ENCODE measurements around the gene SPTY2D1. TPM values are rescaled to one million over a fixed set of nuclear protein-coding genes. Genes with fewer than 3 reads are reported as not detected.
"Not testable (repeated sequence)": the region's sequence is repeated elsewhere in the genome, so short reads cannot be mapped to it uniquely, and the experiment has no call there.

SPTY2D1 gene, protein sequence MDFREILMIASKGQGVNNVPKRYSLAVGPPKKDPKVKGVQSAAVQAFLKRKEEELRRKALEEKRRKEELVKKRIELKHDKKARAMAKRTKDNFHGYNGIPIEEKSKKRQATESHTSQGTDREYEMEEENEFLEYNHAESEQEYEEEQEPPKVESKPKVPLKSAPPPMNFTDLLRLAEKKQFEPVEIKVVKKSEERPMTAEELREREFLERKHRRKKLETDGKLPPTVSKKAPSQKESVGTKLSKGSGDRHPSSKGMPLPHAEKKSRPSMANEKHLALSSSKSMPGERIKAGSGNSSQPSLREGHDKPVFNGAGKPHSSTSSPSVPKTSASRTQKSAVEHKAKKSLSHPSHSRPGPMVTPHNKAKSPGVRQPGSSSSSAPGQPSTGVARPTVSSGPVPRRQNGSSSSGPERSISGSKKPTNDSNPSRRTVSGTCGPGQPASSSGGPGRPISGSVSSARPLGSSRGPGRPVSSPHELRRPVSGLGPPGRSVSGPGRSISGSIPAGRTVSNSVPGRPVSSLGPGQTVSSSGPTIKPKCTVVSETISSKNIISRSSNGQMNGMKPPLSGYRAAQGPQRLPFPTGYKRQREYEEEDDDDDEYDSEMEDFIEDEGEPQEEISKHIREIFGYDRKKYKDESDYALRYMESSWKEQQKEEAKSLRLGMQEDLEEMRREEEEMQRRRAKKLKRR
- total RNA-seq (10 to 100 TPM; 13.7 to 16.8 (median 15.1) TPM), polyA plus RNA-seq (10 to 100 TPM in 1 of 3 donors, 1 to 10 TPM in 2; 4.8 to 17.8 (median 7.3) TPM)
- long read RNA-seq, donor 1, full-length matches to known transcripts: 9 of 11 reads
- long read RNA-seq, donor 1, partial matches to known transcripts: 1 of 11 reads
- long read RNA-seq, donor 1, other reads (novel, unspliced or antisense): 1 of 11 reads
- long read RNA-seq, donor 2, full-length matches to known transcripts: 12 of 18 reads
- long read RNA-seq, donor 2, partial matches to known transcripts: 1 of 18 reads
- long read RNA-seq, donor 2, other reads (novel, unspliced or antisense): 5 of 18 reads

DNA sequence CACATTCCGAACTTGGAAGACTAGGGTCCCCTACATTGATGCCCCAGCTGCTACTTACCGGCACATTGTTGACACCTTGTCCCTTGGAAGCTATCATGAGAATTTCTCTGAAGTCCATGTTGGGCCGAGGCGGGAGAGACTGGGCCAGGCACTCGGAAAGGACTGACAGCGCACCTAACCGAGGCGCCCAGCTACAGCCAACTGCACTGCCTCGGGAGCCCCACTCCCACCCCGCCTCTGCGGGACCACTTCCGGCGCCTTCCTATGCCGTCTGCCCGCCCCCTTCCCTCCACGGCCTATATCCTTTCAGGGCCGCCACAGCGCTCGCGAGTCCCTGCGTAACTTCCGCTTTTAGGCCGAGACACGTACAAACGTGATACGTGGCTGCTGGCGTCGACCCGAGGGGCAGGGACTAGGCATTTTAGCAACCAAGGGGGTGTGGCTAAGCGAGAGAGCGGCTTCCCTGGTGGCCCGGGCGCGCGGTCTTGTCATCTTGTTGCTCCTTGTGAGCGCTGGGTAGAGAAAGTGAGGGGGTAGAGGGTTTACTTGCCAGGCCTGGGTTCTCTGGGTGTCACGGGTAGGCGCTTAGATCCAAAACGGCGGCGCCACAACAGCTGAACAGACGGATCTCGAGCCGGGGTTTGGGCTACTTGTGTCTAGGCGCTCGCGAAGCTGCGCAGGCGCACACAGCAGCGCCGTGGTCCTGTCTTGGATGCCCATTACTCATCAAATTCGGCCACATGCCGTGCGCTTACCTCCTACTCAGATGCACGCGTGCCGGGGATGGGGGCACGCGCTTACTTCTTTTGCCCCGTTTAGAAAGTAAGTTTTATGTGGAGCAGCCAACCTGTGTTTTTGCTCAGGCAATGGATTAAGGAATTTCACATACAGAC, at the start of gene SPTY2D1:
TSS of gene SPTY2D1 (minus strand) at position 203 of the 893 bp plus-strand sequence. CDS start at position 118, 85 bp downstream.
- peaks cover 11% of the 10 kb centered on the region for H3K4me1 ChIP-seq
- H3K36me3 ChIP-seq (ENCODE audit: insufficient read depth in 1 of 2, low read depth in 1 of 2): no peaks in the 10 kb centered on the region
- H3K27me3 ChIP-seq (ENCODE audit: insufficient read depth in 3 of 3, low read length in 2 of 3): no peaks in the 10 kb centered on the region
- DNase-seq: peak; percentile 99 to 100
- intact Hi-C loops (cut with DNase I): loop anchor here (2.0 to 10.0 kb wide), 5 partner anchors 46 to 312 kb away; partner anchors contain the start of genes GTF2H1 (in 2 of the 2), HPS5 (in 2 of the 2) and UEVLD (in 2 of the 2)
- no peaks in the 10 kb centered on the region for H3K9me3 ChIP-seq
- 0% methylated on average over 59 to 60 of the region's 60 CpGs for WGBS, 3 donors
- ATAC-seq: peak; percentile 99
- TF ChIP-seq, protein P1, sequence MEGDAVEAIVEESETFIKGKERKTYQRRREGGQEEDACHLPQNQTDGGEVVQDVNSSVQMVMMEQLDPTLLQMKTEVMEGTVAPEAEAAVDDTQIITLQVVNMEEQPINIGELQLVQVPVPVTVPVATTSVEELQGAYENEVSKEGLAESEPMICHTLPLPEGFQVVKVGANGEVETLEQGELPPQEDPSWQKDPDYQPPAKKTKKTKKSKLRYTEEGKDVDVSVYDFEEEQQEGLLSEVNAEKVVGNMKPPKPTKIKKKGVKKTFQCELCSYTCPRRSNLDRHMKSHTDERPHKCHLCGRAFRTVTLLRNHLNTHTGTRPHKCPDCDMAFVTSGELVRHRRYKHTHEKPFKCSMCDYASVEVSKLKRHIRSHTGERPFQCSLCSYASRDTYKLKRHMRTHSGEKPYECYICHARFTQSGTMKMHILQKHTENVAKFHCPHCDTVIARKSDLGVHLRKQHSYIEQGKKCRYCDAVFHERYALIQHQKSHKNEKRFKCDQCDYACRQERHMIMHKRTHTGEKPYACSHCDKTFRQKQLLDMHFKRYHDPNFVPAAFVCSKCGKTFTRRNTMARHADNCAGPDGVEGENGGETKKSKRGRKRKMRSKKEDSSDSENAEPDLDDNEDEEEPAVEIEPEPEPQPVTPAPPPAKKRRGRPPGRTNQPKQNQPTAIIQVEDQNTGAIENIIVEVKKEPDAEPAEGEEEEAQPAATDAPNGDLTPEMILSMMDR (IDR thresholded peaks at IDR 0.05): no peak
- H3K4me3 ChIP-seq: peak within 1 kb of the TSS; percentile 89
- H3K27ac ChIP-seq: peak within 1 kb of the TSS; percentile 93

DNA sequence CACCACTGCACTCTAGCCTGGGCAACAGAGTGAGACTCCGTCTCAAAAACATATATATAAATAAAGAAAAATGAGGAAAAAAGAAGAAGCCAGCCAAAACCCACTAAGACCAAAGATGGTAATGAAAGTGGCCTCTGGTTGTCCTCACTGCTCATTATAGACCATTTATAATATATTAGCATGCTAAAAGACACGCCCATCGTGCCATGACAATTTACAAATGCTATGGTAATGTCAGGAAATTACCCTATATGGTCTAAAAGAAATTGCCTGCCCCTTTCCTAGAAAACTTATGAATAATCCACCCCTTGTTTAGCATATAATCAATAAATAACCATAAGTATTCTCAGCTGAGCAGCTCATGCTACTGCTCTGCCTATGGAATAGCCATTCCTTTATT, 48.3 kb upstream of the SPTY2D1 start:
- 89 to 95% (median 93%) methylated on average over 3 of the region's 3 CpGs for WGBS, 3 donors
- no peak overlapping the region for H3K27ac ChIP-seq
- intact Hi-C loops (cut with DNase I): no loop called here
- DNase-seq: no peak
- H3K27me3 ChIP-seq (ENCODE audit: insufficient read depth in 3 of 3, low read length in 2 of 3): no peaks in the 10 kb centered on the region
- H3K9me3 ChIP-seq: no peaks in the 10 kb centered on the region
- H3K4me3 ChIP-seq: no peak overlapping the region
- H3K36me3 ChIP-seq (ENCODE audit: insufficient read depth in 1 of 2, low read depth in 1 of 2): no peaks in the 10 kb centered on the region
- ATAC-seq: no peak
- TF ChIP-seq, protein P1 (IDR thresholded peaks at IDR 0.05): no peak
- H3K4me1 ChIP-seq: no peaks in the 10 kb centered on the region

DNA sequence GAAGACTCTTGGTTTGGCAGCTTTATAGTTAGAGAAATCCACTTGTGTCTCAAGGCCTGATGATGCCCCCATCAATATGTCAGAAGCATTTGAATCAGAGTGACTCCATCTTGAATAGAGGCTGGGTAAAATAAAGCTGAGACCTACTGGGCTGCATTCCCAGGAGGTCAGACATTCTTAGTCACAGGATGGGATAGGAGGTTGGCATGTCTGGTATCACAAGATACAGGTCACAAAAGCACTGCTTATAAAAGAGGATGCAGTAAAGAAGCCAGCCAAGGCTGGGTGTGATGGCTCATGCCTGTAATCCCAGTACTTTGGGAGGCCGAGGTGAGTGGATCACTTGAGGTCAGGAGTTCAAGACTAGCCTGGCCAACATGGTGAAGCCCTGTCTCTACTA, 47.8 kb upstream of the SPTY2D1 start:
- 58 to 64% (median 61%) methylated on average over 1 of the region's 1 CpG for WGBS, 3 donors
- H3K4me1 ChIP-seq; H3K27me3 ChIP-seq (ENCODE audit: insufficient read depth in 3 of 3, low read length in 2 of 3); H3K9me3 ChIP-seq; ATAC-seq; H3K36me3 ChIP-seq (ENCODE audit: insufficient read depth in 1 of 2, low read depth in 1 of 2); intact Hi-C loops (cut with DNase I); DNase-seq; H3K27ac ChIP-seq; H3K4me3 ChIP-seq: not testable (repeated sequence)

DNA sequence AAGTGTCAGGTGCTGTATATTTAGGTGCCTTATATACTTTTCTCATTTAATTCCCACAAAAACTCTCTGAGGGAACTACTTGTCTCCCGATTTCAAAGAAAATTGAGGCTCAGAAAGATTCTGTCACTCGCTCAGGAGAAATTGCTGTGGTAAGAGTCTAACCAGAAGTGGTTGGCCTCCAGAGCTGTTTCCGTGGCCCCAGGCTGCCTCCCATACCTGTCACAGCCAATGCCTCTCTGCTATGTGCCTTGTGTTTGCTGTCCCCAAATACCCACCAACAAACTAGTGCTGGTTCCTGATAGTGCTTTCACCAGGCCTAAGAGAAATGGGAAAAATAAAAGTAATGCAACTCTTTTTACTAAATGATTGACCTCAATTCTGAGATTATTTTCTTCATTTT, 43.4 kb upstream of the SPTY2D1 start:
- TF ChIP-seq, protein P1 (IDR thresholded peaks at IDR 0.05): no peak
- no peaks in the 10 kb centered on the region for H3K36me3 ChIP-seq (ENCODE audit: insufficient read depth in 1 of 2, low read depth in 1 of 2)
- H3K9me3 ChIP-seq: no peaks in the 10 kb centered on the region
- intact Hi-C loops (cut with DNase I): no loop called here
- ATAC-seq (no peak), DNase-seq (no peak)
- no peaks in the 10 kb centered on the region for H3K4me1 ChIP-seq
- H3K27me3 ChIP-seq (ENCODE audit: insufficient read depth in 3 of 3, low read length in 2 of 3): no peaks in the 10 kb centered on the region
- WGBS, 3 donors: 87 to 91% (median 89%) methylated on average over 3 of the region's 3 CpGs
- no peak overlapping the region for H3K27ac ChIP-seq
- H3K4me3 ChIP-seq: no peak overlapping the region
